C4-2B (cell line): Measurements from ENCODE around the gene TTC39B.

Experiments used
- ZFX ChIP-seq: fragments of 450-650 bp; IDR thresholded peaks from 2 replicates; pipeline ENCODE4 v1.6.1; 2017
- TF ChIP-seq, protein P1 (sequence below): fragments of 450-650 bp; conservative IDR thresholded peaks from 2 replicates; pipeline ENCODE4 v1.5.1; 2017; ENCODE audit warnings: mild to moderate bottlenecking

- TF ChIP-seq, protein P1, sequence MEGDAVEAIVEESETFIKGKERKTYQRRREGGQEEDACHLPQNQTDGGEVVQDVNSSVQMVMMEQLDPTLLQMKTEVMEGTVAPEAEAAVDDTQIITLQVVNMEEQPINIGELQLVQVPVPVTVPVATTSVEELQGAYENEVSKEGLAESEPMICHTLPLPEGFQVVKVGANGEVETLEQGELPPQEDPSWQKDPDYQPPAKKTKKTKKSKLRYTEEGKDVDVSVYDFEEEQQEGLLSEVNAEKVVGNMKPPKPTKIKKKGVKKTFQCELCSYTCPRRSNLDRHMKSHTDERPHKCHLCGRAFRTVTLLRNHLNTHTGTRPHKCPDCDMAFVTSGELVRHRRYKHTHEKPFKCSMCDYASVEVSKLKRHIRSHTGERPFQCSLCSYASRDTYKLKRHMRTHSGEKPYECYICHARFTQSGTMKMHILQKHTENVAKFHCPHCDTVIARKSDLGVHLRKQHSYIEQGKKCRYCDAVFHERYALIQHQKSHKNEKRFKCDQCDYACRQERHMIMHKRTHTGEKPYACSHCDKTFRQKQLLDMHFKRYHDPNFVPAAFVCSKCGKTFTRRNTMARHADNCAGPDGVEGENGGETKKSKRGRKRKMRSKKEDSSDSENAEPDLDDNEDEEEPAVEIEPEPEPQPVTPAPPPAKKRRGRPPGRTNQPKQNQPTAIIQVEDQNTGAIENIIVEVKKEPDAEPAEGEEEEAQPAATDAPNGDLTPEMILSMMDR = no peak
- TF ChIP-seq ZFX = no peak
These were observed 130.2 kb downstream of the TTC39B start for GRCh38 chr9:15176836-15177235.
